Endothelial cell (in vitro differentiated cells): ENCODE results near the gene APCDD1. TPM values are rescaled to one million over a fixed set of nuclear protein-coding genes. Genes with fewer than 3 reads are reported as not detected.

Experiments
- DNase-seq: peaks from one replicate; pipeline ENCODE4 v3.0.0; 2021; ENCODE audit warnings: low spot score
- H3K27ac Mint-ChIP-seq: one replicate; pipeline ENCODE4 v1.8.0; 2021; ENCODE audit warnings: mixed read lengths, inconsistent platforms; ENCODE audit not compliant: unreplicated experiment
- H3K27me3 Mint-ChIP-seq: one replicate; pipeline ENCODE4 v1.8.0; 2021; ENCODE audit warnings: mild to moderate bottlenecking, moderate library complexity, mixed read lengths, inconsistent platforms; ENCODE audit not compliant: unreplicated experiment
- H3K36me3 Mint-ChIP-seq: one replicate; pipeline ENCODE4 v1.8.0; 2021; ENCODE audit warnings: mild to moderate bottlenecking, low read depth, mixed read lengths, inconsistent platforms; ENCODE audit not compliant: unreplicated experiment
- H3K4me1 Mint-ChIP-seq: one replicate; pipeline ENCODE4 v1.8.0; 2021; ENCODE audit warnings: mild to moderate bottlenecking, mixed read lengths, inconsistent platforms; ENCODE audit not compliant: unreplicated experiment
- H3K4me3 Mint-ChIP-seq: one replicate; pipeline ENCODE4 v1.8.0; 2021; ENCODE audit warnings: mild to moderate bottlenecking, mixed read lengths, inconsistent platforms; ENCODE audit not compliant: unreplicated experiment
- H3K9me3 Mint-ChIP-seq: one replicate; pipeline ENCODE4 v1.8.0; 2021; ENCODE audit warnings: mixed read lengths, inconsistent platforms; ENCODE audit not compliant: unreplicated experiment
- total RNA-seq: library from RNA; stranded (reverse); fragmentation: NEBNext Ultra II Directional; extraction: Animal tissue kit (Norgen Biotek cat#: 25700); gene quantifications from one replicate; pipeline ENCODE4 v1.2.1, GENCODE V29; 2021; ENCODE audit not compliant: unreplicated experiment
- TF ChIP-seq, protein P1 (sequence below): fragments of 200-600 bp; sonication (generic); IDR thresholded peaks from one replicate; pipeline ENCODE4 v1.5.0; 2021; ENCODE audit warnings: antibody characterized with exemption; ENCODE audit not compliant: unreplicated experiment

Gene APCDD1
- total RNA-seq, 1 donor from 2014 or later = 3.1 TPM

GRCh38 chr18:10490401-10491165, 36.1 kb downstream of the APCDD1 start:
- TF ChIP-seq, protein P1, sequence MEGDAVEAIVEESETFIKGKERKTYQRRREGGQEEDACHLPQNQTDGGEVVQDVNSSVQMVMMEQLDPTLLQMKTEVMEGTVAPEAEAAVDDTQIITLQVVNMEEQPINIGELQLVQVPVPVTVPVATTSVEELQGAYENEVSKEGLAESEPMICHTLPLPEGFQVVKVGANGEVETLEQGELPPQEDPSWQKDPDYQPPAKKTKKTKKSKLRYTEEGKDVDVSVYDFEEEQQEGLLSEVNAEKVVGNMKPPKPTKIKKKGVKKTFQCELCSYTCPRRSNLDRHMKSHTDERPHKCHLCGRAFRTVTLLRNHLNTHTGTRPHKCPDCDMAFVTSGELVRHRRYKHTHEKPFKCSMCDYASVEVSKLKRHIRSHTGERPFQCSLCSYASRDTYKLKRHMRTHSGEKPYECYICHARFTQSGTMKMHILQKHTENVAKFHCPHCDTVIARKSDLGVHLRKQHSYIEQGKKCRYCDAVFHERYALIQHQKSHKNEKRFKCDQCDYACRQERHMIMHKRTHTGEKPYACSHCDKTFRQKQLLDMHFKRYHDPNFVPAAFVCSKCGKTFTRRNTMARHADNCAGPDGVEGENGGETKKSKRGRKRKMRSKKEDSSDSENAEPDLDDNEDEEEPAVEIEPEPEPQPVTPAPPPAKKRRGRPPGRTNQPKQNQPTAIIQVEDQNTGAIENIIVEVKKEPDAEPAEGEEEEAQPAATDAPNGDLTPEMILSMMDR = no peak
- no peak overlapping the region for H3K27ac Mint-ChIP-seq
- peaks cover 2% of the 10 kb centered on the region for H3K4me1 Mint-ChIP-seq
- no peaks in the 10 kb centered on the region for H3K27me3 Mint-ChIP-seq
- H3K4me3 Mint-ChIP-seq = no peak overlapping the region
- DNase-seq = peak; percentile 31
- H3K9me3 Mint-ChIP-seq = no peaks in the 10 kb centered on the region
- H3K36me3 Mint-ChIP-seq = no peaks in the 10 kb centered on the region

DNA sequence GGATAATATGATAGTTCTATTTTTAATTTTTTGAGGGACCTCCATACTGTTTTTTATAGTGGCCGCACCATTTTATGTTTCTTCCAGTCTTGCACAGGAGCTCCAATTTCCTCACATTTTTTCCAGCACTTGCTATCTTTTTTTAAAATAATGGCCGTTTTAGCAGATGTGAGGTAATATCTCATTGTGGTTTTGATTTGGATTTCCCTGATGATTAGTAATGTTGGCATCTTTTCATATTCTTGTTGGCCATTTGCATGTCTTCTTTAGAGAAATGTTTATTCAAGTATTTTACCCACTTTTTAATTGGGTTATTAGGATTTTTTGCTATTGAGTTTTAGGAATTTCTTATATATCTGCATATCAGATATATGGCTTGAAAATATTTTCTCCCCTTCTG, 41.5 kb downstream of the APCDD1 start:
- no peaks in the 10 kb centered on the region for H3K4me1 Mint-ChIP-seq
- no peak overlapping the region for H3K27ac Mint-ChIP-seq
- no peaks in the 10 kb centered on the region for H3K9me3 Mint-ChIP-seq
- H3K27me3 Mint-ChIP-seq = no peaks in the 10 kb centered on the region
- H3K36me3 Mint-ChIP-seq = no peaks in the 10 kb centered on the region
- no peak overlapping the region for H3K4me3 Mint-ChIP-seq
- TF ChIP-seq, protein P1 = no peak
- DNase-seq = no peak

- DNase-seq = no peak
- TF ChIP-seq, protein P1 = no peak
Measured at GRCh38 chr18:10497206-10497749, 42.8 kb downstream of the APCDD1 start.

DNA sequence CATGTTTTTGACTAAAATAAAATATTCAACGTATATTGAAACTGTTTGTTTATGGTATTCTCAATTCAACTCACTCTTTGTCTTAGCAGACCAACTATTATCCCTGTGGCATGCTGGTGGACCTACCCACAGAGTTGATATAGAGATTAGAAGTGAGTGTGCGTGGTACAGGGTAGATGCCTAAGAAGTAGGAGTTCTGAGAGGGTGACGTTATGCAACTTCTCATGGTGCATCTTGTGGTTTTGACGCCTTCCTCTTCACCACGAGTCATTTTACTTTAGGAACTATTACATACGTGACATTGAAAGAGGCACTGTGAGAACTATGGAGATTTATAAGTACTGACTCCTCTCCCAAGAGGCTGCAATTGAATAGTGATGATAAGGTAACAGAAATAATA, 44.8 kb downstream of the APCDD1 start:
- H3K4me3 Mint-ChIP-seq = no peak overlapping the region
- no peak for DNase-seq
- H3K9me3 Mint-ChIP-seq = no peaks in the 10 kb centered on the region
- H3K36me3 Mint-ChIP-seq = no peaks in the 10 kb centered on the region
- H3K27me3 Mint-ChIP-seq = no peaks in the 10 kb centered on the region
- H3K27ac Mint-ChIP-seq = no peak overlapping the region
- TF ChIP-seq, protein P1 = no peak
- H3K4me1 Mint-ChIP-seq = no peaks in the 10 kb centered on the region

More at GRCh38 chr18:10497206-10497749, 42.8 kb downstream of the APCDD1 start:
- Mint-ChIP-seq H3K27ac (no peak overlapping the region), H3K4me3 (no peak overlapping the region), H3K4me1 (no peaks in the 10 kb centered on the region), H3K9me3 (no peaks in the 10 kb centered on the region), H3K36me3 (no peaks in the 10 kb centered on the region), H3K27me3 (no peaks in the 10 kb centered on the region)

DNA sequence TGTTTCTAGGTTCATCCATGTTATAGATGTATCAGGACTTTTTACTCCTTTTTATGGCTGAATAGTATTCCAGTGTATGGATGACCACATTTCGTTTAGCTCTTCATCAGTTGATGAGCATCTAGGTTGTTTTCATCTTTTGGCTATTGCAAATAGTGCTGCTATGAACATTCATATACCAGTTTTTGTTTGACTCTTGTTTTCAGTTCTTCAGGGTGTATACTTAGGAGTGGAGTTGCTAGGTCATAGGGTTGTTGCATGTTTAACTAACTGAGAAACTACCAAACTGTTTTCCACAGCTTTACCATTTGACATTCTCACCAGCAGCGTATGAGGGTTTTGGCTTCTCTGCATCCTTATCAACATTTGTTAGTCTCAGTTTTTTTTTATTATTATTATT, 45.6 kb downstream of the APCDD1 start:
- no peaks in the 10 kb centered on the region for H3K27me3 Mint-ChIP-seq
- no peak overlapping the region for H3K4me3 Mint-ChIP-seq
- H3K27ac Mint-ChIP-seq = no peak overlapping the region
- DNase-seq = no peak
- no peaks in the 10 kb centered on the region for H3K36me3 Mint-ChIP-seq
- TF ChIP-seq, protein P1 = no peak
- H3K4me1 Mint-ChIP-seq = no peaks in the 10 kb centered on the region
- no peaks in the 10 kb centered on the region for H3K9me3 Mint-ChIP-seq
